Prostate gland (tissue), 2 donors: ENCODE data around the gene AIF1L.

Experiments used
- POLR2AphosphoS5 ChIP-seq: sonication (generic); formaldehyde crosslinking; IDR thresholded peaks from one replicate; pipeline ENCODE4 v1.6.1; 2017; ENCODE audit warnings: antibody characterized with exemption
- TF ChIP-seq, protein P1 (sequence below), 4 experiments: fragments of 200-600 bp in 2 of 4; fragments of 450-650 bp in 2 of 4; sonication (generic) in 2 of 4; IDR thresholded peaks; 1 replicate in 3 of 4; 2 replicates in 1 of 4; pipeline ENCODE4 v1.5.1; 2016 to 2019; ENCODE audit warnings: antibody characterized with exemption in 4 of 4, mild to moderate bottlenecking in 2 of 4, moderate library complexity in 2 of 4

DNA sequence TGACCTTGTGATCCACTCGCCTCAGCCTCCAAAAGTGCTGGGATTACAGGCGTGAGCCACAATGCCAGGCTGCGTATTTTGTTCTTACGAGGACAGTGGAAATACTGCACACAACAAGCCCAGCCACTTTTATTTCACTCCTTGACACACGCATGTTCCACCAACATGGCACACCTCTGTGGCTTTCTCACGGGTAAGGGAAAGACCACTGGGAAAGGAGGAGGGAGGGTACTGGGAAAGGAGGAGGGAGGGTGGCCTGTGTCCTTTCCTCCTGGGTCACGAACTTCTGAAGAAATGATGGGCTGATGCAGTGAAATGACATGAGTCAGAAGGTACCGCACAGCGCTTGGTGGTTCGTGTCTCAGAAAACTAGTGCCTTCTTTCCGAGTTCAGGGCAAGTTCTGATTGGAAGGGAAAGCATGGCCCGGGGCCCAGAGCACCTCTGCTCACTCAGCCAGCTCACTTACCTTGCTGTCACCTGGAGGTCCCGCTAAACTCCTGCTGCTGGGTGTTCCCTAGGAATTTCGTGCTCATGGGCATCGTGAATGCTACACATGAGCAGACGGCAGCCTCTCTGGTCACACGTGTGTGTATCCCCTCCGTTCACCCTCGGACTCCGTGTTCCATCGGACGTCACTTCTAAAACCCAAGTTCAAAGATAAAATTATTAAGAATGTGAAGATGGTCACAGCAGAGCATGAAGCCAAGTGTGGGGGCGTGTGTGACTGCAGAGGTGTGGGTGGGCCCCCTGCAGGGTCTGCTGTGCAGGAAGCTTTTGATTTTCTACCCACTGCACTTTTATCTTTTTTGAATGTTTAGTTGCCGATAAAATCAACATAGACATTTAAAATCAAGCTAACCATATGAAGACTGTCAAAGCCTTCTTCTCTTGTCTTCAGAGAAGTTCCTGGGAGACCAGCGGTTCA, 44.5 kb upstream of the AIF1L start:
- TF ChIP-seq, protein P1, sequence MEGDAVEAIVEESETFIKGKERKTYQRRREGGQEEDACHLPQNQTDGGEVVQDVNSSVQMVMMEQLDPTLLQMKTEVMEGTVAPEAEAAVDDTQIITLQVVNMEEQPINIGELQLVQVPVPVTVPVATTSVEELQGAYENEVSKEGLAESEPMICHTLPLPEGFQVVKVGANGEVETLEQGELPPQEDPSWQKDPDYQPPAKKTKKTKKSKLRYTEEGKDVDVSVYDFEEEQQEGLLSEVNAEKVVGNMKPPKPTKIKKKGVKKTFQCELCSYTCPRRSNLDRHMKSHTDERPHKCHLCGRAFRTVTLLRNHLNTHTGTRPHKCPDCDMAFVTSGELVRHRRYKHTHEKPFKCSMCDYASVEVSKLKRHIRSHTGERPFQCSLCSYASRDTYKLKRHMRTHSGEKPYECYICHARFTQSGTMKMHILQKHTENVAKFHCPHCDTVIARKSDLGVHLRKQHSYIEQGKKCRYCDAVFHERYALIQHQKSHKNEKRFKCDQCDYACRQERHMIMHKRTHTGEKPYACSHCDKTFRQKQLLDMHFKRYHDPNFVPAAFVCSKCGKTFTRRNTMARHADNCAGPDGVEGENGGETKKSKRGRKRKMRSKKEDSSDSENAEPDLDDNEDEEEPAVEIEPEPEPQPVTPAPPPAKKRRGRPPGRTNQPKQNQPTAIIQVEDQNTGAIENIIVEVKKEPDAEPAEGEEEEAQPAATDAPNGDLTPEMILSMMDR (IDR thresholded peaks at IDR 0.05): no peak
- TF ChIP-seq POLR2AphosphoS5: no peak
